Head of caudate nucleus (tissue), 42 donors: ENCODE data around the gene UBE2S.

Experiments used
- DNase-seq, 42 donors: peaks; one replicate each; pipeline versions ENCODE4 v3.0.0 to v3.0.0-alpha.2; 2020 to 2021; ENCODE audit warnings: mixed read lengths in 7 of 42
- intact Hi-C: fragments of 100-400 bp; cut with DNase I; formaldehyde crosslinking; loops from one replicate; pipeline ENCODE4 v1.15.0; 2022

The UBE2S gene

DNA sequence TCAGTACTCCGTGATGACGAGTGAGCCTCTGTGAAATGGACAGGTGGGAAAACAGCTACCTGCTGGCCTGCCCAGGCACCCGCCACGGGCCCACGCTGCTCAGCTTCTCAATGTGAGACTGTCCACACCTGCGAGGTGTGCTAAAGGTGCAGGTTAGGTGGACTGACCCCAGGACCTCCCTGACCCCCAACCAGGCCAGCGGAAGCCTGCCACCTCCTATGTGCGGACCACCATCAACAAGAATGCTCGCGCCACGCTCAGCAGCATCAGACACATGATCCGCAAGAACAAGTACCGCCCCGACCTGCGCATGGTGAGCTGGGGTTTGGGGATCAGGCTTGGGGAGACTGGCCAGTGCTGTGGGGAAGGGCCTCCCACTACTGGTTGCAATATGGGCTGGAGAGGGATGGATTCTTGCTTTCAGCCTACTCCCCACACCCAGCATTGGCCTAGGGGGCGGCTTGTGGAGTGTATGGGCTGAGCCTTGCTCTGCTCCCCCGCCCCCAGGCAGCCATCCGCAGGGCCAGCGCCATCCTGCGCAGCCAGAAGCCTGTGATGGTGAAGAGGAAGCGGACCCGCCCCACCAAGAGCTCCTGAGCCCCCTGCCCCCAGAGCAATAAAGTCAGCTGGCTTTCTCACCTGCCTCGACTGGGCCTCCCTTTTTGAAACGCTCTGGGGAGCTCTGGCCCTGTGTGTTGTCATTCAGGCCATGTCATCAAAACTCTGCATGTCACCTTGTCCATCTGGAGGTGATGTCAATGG, 19.7 kb downstream of the UBE2S start:
- no peak for DNase-seq
- intact Hi-C loops = no loop called here

GRCh38 chr19:55386493-55386971, 21.1 kb downstream of the UBE2S start:
- intact Hi-C loops = no loop called here
- DNase-seq = peak in 4 of 42 donors; percentile 38 to 56 (median 50)

DNA sequence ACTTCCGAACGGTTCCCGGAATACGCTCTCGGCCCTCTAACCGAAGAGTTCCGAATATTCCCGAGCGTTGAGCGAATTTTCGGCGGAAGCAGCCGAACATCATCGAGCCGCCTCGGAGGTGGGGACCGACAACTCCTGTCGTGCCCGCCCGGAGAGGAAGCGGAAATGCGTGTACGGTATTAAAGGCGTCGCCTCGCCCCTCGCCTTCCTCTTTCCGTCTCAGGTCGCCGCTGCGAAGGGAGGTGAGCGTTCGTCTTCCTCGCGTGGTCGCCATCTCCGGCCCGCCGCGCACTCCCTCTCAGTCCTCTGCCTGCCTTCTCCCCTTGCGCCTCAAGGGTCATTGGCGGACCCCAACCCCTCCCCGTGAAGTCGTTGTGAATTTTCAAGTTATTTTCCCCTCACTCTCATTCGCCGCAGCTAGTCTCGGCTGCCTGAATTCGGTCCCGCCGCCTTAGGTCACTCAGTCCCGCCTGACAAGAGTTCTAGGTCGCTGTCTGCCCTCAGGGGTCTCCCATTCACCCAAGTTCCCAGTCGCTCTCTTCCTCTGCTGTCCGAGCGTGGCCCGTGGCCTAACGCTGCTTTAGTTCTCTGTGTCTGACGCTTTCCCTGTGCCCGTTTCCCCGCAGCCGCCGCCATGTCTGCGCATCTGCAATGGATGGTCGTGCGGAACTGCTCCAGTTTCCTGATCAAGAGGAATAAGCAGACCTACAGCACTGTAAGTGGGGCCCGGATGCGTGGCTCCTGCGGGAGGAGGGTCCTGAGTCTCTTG, 21.7 kb downstream of the UBE2S start, which contains the start of gene RPL28:
Gene RPL28 (plus strand): TSS at position 209 of the 769 bp plus-strand sequence. CDS start 426 bp downstream, at position 635.
- intact Hi-C loops = no loop called here
- DNase-seq = peak; percentile 97 to 100 (median 99)

GRCh38 chr19:55384920-55385723, 22.5 kb downstream of the UBE2S start:
- intact Hi-C loops = loop anchor here (5.0 kb wide), 2 partner anchors 43 to 83 kb away; no protein-coding TSS in a partner anchor
- DNase-seq = peak; percentile 80 to 96 (median 90)

DNA sequence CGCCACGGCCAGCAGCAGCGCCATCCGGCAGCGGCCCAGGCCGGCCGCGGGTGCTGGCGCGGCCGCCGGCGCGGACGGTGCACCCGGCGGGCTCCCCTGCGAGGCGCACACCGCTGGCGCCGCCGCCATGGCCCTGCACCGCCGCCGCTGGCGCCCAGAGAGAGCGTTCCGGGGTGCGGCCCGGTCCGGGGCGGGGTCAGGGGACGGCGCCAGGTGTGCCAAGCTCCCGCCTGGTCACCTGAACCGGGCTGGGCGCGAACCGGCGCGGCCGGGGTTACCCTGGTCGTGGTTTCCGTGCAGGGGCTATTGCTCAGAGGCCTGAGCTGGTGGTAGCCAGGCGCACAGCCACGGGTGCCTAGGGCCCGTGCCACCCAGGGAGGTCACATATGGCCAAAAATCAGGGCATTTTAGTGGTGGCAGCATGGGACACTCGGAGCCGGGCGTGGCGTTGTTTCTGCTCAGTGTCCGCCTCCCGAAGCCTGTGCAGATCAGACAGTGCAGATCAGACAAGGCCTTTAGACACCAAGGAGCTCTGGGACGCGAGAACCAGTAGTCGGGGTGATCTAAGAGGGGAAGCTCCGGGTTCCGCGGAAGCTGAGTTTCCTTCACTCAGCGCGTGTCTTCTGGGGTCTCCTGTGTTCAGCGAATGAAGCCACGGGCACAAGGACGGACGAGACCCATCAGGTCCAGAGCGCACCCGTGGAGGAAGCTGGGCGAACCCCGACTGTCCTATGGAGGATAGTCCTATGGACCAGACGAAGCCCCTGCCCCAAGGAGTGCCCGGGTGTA, 23.3 kb downstream of the UBE2S start, which contains the start of gene TMEM238:
Gene TMEM238 (minus strand): TSS at position 162 of the 789 bp plus-strand sequence. CDS start 33 bp downstream, at position 129.
- peak in 29 of 42 donors; percentile 6 to 58 (median 25) for DNase-seq
- intact Hi-C loops = loop anchor here (5.0 kb wide), 2 partner anchors 42 to 82 kb away; no protein-coding TSS in a partner anchor

GRCh38 chr19:55383279-55384130, 24.1 kb downstream of the UBE2S start:
- intact Hi-C loops = loop anchor here (5.0 kb wide), 2 partner anchors 41 to 81 kb away; no protein-coding TSS in a partner anchor
- DNase-seq = peak in 41 of 42 donors; percentile 27 to 73 (median 52)

DNA sequence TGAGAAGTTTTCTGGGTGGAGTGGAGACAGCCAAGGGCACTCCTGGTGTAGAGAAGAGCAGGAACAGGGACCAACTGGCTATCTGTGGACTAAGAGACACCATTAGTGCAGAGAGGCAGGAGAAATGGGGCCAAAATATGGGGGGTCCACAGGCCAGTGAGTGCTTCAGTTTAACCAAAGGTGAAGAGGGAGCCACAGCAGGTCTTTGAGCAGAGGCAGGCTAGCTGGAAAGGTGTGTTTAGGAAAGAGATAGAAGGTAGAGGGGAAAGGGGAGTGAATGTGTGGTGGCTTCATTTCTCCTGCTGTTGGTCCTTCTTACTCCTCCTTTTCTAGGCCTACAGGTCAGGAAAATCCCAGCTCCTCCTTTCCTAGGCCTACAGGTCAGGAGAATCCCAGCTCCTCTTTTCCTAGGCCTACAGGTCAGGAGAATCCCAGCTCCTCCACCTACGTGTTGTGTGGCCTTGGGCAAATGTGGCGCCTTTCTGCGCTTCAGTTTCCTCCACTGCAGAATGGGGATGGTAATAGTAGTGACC, 25.0 kb downstream of the UBE2S start:
- DNase-seq = no peak

GRCh38 chr19:55382013-55382412, 25.6 kb downstream of the UBE2S start:
- DNase-seq = no peak
- intact Hi-C loops = loop anchor here (5.0 kb wide), 2 partner anchors 40 to 80 kb away; no protein-coding TSS in a partner anchor

More for the DNA sequence above, 25.0 kb downstream of the UBE2S start:
- intact Hi-C loops = loop anchor here (5.0 kb wide), 2 partner anchors 40 to 80 kb away; no protein-coding TSS in a partner anchor

- intact Hi-C loops = no loop called here
- no peak for DNase-seq
Observed at GRCh38 chr19:55379174-55379573, 28.4 kb downstream of the UBE2S start.

DNA sequence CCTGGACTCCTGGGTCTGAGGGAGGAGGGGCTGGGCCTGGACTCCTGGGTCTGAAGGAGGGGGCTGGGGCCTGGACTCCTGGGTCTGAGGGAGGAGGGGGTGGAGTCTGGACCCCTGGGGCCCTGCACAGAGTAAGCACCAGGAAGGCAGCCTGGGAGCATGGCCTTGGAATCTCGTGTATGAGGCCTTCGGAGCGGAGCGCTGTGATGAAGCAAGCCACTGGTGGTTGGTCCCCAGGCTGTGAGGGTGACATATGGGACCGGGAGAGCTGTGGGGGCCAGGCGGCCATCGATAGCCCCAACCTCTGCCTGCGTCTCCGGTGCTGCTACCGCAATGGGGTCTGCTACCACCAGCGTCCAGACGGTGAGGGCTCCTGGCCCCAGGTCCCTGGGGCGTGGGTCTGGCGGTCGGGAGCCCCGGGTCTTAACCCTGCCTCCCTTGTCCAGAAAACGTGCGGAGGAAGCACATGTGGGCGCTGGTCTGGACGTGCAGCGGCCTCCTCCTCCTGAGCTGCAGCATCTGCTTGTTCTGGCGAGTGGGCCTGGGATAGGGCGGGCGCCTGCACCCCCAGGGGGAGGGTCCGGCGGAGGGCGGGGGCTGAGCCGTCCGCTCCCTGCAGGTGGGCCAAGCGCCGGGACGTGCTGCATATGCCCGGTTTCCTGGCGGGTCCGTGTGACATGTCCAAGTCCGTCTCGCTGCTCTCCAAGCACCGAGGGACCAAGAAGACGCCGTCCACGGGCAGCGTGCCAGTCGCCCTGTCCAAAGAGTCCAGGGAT, 30.0 kb downstream of the UBE2S start:
- intact Hi-C loops = no loop called here
- no peak for DNase-seq

- intact Hi-C loops = no loop called here
- DNase-seq = no peak
Observed at GRCh38 chr19:55376241-55376933, 31.2 kb downstream of the UBE2S start, which contains the start of gene TMEM190. TSS of gene TMEM190 (plus strand) at chr19:55376826. CDS start at chr19:55376854, 28 bp downstream.

DNA sequence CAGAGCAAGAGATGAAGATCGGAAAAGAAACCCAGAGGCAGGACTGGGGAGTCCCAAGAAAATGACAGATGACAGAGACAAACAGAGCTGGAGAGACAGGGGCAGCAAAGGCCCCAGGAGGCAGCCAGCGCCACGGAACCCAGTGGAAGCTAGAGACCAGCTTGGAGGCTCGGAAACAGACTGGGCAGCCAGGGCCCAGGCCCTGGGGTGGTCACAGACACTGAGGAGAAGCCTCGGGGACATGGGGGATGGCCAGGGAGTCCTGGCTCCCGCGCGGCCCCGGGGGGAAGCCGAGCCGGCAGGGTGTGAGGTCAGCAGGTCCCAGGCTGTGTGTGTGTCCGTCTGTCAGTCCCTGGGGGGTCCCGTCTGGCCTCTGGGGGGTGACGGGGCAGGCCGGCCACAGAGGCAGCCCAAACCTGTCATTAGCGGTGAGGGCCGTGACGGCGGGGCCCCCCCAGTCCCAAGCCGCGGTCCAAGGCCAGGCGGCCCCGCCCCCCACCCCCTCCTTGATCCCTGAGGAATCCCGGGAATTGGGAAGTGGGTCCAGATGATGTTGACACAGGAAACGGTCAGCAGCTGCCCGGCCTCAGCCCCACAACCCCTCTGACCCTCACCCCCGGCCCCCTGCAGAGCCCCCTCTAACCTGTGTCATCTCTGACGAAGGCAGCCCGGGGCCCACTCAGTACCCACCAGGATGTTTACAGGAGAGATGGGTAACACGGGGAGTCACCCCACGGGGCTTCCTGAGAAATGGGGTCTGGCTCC, 33.4 kb downstream of the UBE2S start:
- DNase-seq = no peak
- intact Hi-C loops = no loop called here

- intact Hi-C loops = no loop called here
- DNase-seq = no peak
Observed at GRCh38 chr19:55373306-55373992, 34.1 kb downstream of the UBE2S start.
